Tibial artery (tissue), 4 donors: Measurements from ENCODE around the gene STEAP3.

Experiments
- DNase-seq, 2 donors: peaks; one replicate each; pipeline ENCODE4 v3.0.0-alpha.2; 2019
- H3K27ac ChIP-seq, 2 donors: fragments of 200-600 bp; sonication (generic) in 1 of 2; 1 replicate in 1 of 2; 2 replicates in 1 of 2; pipeline ENCODE4 v1.5.1; 2018 to 2019; ENCODE audit warnings: mild to moderate bottlenecking in 1 of 2
- H3K27me3 ChIP-seq, 2 donors: fragments of 200-600 bp; sonication (generic) in 1 of 2; one replicate each; pipeline versions ENCODE4 v1.5.1 to v1.6.0; 2016 to 2019
- H3K36me3 ChIP-seq, 3 donors: fragments of 200-600 bp; sonication (generic) in 2 of 3; one replicate each; pipeline ENCODE4 v1.5.1; 2016 to 2019; ENCODE audit warnings: mild to moderate bottlenecking in 2 of 3
- H3K4me1 ChIP-seq, 4 donors: fragments of 200-600 bp; sonication (generic) in 2 of 4; 1 replicate in 3 of 4; 2 replicates in 1 of 4; pipeline ENCODE4 v1.5.1; 2016 to 2019
- H3K4me3 ChIP-seq, 2 donors: fragments of 200-600 bp; sonication (generic) in 1 of 2; 1 replicate in 1 of 2; 2 replicates in 1 of 2; pipeline ENCODE4 v1.5.1; 2018 to 2019; ENCODE audit warnings: mild to moderate bottlenecking in 2 of 2
- H3K9me3 ChIP-seq, 3 donors: fragments of 200-600 bp; sonication (generic) in 1 of 3; one replicate each; pipeline ENCODE4 v1.5.1; 2016 to 2019
- intact Hi-C: fragments of 100-400 bp; cut with DNase I; formaldehyde crosslinking; loops from one replicate; pipeline ENCODE4 v1.15.0; 2023; ENCODE audit warnings: low total_unique reads
- TF ChIP-seq, protein P1 (sequence below), 2 experiments: fragments of 200-600 bp in 1 of 2; fragments of 450-650 bp in 1 of 2; IDR thresholded peaks; one replicate each; pipeline ENCODE4 v1.5.1; 2017 to 2019; ENCODE audit warnings: antibody characterized with exemption in 2 of 2, mild to moderate bottlenecking in 1 of 2, moderate library complexity in 1 of 2

The STEAP3 gene

GRCh38 chr2:119293900-119294299 lies 70.3 kb downstream of the STEAP3 start:
- Histone ChIP-seq H3K27ac (no peak overlapping the region), H3K4me3 (no peak overlapping the region), H3K36me3 (peaks cover 0 to 23% (median 0%) of the 10 kb centered on the region in 3 donors), H3K9me3 (no peaks in the 10 kb centered on the region), H3K4me1 (no peaks in the 10 kb centered on the region), H3K27me3 (no peaks in the 10 kb centered on the region)
- intact Hi-C loops, result loop anchor here (10.0 kb wide), 1 partner anchor 409 kb away; no protein-coding TSS in a partner anchor
- TF ChIP-seq, protein P1, sequence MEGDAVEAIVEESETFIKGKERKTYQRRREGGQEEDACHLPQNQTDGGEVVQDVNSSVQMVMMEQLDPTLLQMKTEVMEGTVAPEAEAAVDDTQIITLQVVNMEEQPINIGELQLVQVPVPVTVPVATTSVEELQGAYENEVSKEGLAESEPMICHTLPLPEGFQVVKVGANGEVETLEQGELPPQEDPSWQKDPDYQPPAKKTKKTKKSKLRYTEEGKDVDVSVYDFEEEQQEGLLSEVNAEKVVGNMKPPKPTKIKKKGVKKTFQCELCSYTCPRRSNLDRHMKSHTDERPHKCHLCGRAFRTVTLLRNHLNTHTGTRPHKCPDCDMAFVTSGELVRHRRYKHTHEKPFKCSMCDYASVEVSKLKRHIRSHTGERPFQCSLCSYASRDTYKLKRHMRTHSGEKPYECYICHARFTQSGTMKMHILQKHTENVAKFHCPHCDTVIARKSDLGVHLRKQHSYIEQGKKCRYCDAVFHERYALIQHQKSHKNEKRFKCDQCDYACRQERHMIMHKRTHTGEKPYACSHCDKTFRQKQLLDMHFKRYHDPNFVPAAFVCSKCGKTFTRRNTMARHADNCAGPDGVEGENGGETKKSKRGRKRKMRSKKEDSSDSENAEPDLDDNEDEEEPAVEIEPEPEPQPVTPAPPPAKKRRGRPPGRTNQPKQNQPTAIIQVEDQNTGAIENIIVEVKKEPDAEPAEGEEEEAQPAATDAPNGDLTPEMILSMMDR (IDR thresholded peaks at IDR 0.05), result no peak
- no peak for DNase-seq

DNA sequence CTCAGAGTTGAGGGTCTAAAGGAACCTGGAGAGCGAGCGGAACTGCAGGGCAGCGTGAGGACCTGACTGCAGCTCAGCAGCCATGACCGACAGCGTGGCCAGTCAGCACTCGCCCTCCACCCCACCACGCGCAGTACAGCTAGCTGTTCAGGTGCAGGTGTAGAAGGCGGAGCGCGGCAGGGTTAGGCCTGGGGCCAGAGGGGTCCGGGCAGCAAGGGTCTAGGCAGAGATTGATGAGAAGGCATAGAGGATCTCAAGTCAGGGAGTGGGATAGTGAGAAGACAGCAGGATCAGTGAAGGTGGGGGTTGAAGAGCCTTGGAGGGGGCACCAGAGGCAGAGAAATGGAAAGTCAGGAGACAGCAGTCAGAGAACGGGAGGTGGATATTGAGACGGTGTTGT lies 71.0 kb downstream of the STEAP3 start:
- intact Hi-C loops, result loop anchor here (10.0 kb wide), 1 partner anchor 410 kb away; no protein-coding TSS in a partner anchor
- Histone ChIP-seq H3K4me3 (no peak overlapping the region), H3K4me1 (no peaks in the 10 kb centered on the region), H3K36me3 (peaks cover 0 to 23% (median 0%) of the 10 kb centered on the region in 3 donors), H3K9me3 (no peaks in the 10 kb centered on the region), H3K27ac (no peak overlapping the region), H3K27me3 (no peaks in the 10 kb centered on the region)
- no peak for DNase-seq
- TF ChIP-seq, protein P1 (IDR thresholded peaks at IDR 0.05), result no peak

DNA sequence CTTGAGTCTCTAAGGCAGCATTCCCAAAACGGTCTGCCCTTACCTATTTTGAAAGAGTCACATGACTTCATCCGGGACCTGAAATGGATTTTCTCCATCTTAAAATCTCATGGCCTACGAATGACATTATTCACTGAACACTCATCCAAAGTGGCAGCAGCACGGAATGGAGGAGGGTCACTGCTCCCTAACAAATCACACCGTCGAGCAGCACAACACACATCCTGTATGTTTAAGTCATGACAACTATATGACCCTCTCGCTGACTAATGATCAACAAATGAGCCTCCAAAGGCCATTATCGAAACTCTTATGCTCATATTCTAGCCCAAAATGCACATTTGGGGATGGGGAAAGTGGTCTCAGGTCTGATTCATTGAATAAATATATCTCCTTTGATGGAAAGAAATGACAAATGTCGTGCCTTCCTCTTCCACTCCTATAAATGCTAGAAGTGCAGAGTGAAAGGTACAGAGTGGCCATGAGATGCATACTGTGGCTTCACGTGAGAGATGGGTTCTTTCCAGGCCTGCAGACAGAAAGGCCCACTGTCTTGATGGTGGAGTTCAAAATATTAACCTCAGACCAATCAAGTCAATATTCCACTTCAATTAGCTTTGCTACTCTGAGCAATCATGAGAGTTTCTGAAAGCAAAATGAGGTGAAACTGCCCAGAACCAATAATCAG lies 72.2 kb downstream of the STEAP3 start:
- Histone ChIP-seq H3K4me1 (no peaks in the 10 kb centered on the region), H3K9me3 (no peaks in the 10 kb centered on the region), H3K36me3 (peaks cover 0 to 23% (median 0%) of the 10 kb centered on the region in 3 donors), H3K4me3 (no peak overlapping the region), H3K27ac (no peak overlapping the region), H3K27me3 (no peaks in the 10 kb centered on the region)
- TF ChIP-seq, protein P1 (IDR thresholded peaks at IDR 0.05), result no peak
- no peak for DNase-seq
- intact Hi-C loops, result loop anchor here (10.0 kb wide), 1 partner anchor 411 kb away; no protein-coding TSS in a partner anchor

GRCh38 chr2:119301413-119301812 lies 77.8 kb downstream of the STEAP3 start:
- Histone ChIP-seq H3K9me3 (no peaks in the 10 kb centered on the region), H3K4me1 (no peaks in the 10 kb centered on the region), H3K36me3 (no peaks in the 10 kb centered on the region), H3K4me3 (no peak overlapping the region), H3K27me3 (no peaks in the 10 kb centered on the region), H3K27ac (no peak overlapping the region)
- intact Hi-C loops, result no loop called here
- TF ChIP-seq, protein P1 (IDR thresholded peaks at IDR 0.05), result no peak
- no peak for DNase-seq

DNA sequence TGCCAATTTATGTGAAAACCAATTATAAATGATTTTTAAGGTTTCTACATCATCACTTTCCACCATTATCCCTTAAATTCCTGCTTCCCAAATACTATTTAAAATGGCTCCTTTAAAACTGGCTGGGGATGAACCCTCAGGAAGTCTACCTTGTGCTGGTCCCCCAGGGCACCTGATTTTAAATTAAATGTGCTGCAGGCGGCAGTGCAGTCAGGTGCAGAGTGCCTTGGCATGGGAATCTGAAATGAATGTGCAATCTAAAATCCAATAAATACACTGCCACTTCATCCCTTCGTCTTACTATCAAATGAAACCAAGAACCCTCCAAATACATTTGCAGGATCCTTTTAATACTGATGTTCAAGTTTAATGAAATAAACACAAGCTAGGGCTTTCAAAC lies 81.2 kb downstream of the STEAP3 start:
- Histone ChIP-seq H3K4me3 (no peak overlapping the region), H3K9me3 (no peaks in the 10 kb centered on the region), H3K36me3 (no peaks in the 10 kb centered on the region), H3K4me1 (no peaks in the 10 kb centered on the region), H3K27ac (no peak overlapping the region), H3K27me3 (no peaks in the 10 kb centered on the region)
- intact Hi-C loops, result no loop called here
- TF ChIP-seq, protein P1 (IDR thresholded peaks at IDR 0.05), result no peak
- DNase-seq, result no peak
